HEK293 (cell line): ENCODE data around the gene IPO5.

Experiments used
- CTCF ChIA-PET: fragments of 350-600 bp; formaldehyde crosslinking; extraction: SDS; loops from one replicate; lab custom pipeline; 2021; ENCODE audit warnings: antibody characterized with exemption; lab: Yijun Ruan, JAX
- POLR2A ChIA-PET: fragments of 300-600 bp; formaldehyde crosslinking; extraction: SDS; loops from one replicate; lab custom pipeline; 2020; ENCODE audit warnings: antibody characterized with exemption, inconsistent platforms; lab: Yijun Ruan, JAX
- H3K27ac ChIP-seq: fragments of 200-500 bp; sonication (Bioruptor generic); 2 replicates; pipeline ENCODE4 v1.5.1; 2014; ENCODE audit warnings: low read depth, low read length, control low read depth, inconsistent platforms; ENCODE audit errors: extremely low read depth
- H3K36me3 ChIP-seq, 2 experiments: fragments of 200-500 bp in 1 of 2; sonication (Bioruptor generic) in 1 of 2; 1 replicate in 1 of 2; 2 replicates in 1 of 2; pipeline ENCODE4 v1.5.1; 2014 to 2017; ENCODE audit warnings: inconsistent platforms in 2 of 2, low read length in 2 of 2; ENCODE audit not compliant: control insufficient read depth in 2 of 2, insufficient read depth in 1 of 2
- H3K4me1 ChIP-seq: fragments of 200-500 bp; sonication (Bioruptor generic); 2 replicates; pipeline ENCODE4 v1.5.1; 2014; ENCODE audit warnings: mild to moderate bottlenecking, low read length, inconsistent platforms; ENCODE audit not compliant: control insufficient read depth, insufficient read depth
- H3K4me3 ChIP-seq: 2 replicates; pipeline ENCODE4 v1.5.1; 2011; ENCODE audit warnings: low read depth, mild to moderate bottlenecking, control low read depth, low read length, moderate library complexity
- H3K9me3 ChIP-seq: fragments of 200-500 bp; sonication (Bioruptor generic); 2 replicates; pipeline ENCODE4 v1.5.1; 2014; ENCODE audit warnings: low read depth, low read length, inconsistent platforms; ENCODE audit not compliant: control insufficient read depth, insufficient read depth
- BCL11B ChIP-seq: fragments of 450-650 bp; formaldehyde crosslinking; IDR thresholded peaks from 2 replicates; pipeline ENCODE4 v1.5.1; 2016; ENCODE audit warnings: low read depth, missing biosample characterization, missing genetic modification characterization
- INSM2 ChIP-seq: fragments of 450-650 bp; formaldehyde crosslinking; IDR thresholded peaks from 2 replicates; pipeline ENCODE4 v1.5.1; 2016; ENCODE audit warnings: missing biosample characterization, missing genetic modification characterization
- OSR2 ChIP-seq: fragments of 450-650 bp; formaldehyde crosslinking; IDR thresholded peaks from 2 replicates; pipeline ENCODE4 v1.5.1; 2016; ENCODE audit warnings: missing biosample characterization, missing genetic modification characterization
- PRDM1 ChIP-seq: fragments of 450-650 bp; formaldehyde crosslinking; IDR thresholded peaks from 2 replicates; pipeline ENCODE4; 2016; ENCODE audit warnings: missing biosample characterization, missing genetic modification characterization
- REST ChIP-seq: fragments of 450-650 bp; formaldehyde crosslinking; IDR thresholded peaks from 2 replicates; pipeline ENCODE4 v1.5.1; 2016; ENCODE audit warnings: missing biosample characterization, missing genetic modification characterization
- ZBTB8A ChIP-seq: fragments of 450-650 bp; formaldehyde crosslinking; IDR thresholded peaks from 2 replicates; pipeline ENCODE4 v1.5.1; 2016; ENCODE audit warnings: missing biosample characterization, missing genetic modification characterization
- ZNF112 ChIP-seq: fragments of 450-650 bp; formaldehyde crosslinking; IDR thresholded peaks from 2 replicates; pipeline ENCODE4 v1.5.0; 2017; ENCODE audit warnings: missing biosample characterization, missing genetic modification characterization
- ZNF155 ChIP-seq: fragments of 450-650 bp; formaldehyde crosslinking; IDR thresholded peaks from 2 replicates; pipeline ENCODE4 v1.5.1; 2016; ENCODE audit warnings: missing biosample characterization, missing genetic modification characterization
- ZNF169 ChIP-seq: fragments of 450-650 bp; formaldehyde crosslinking; IDR thresholded peaks from 2 replicates; pipeline ENCODE4 v1.5.1; 2016; ENCODE audit warnings: missing biosample characterization, missing genetic modification characterization
- ZNF175 ChIP-seq: fragments of 450-650 bp; formaldehyde crosslinking; IDR thresholded peaks from 2 replicates; pipeline ENCODE4 v1.5.1; 2016; ENCODE audit warnings: missing biosample characterization, missing genetic modification characterization
- ZNF184 ChIP-seq: fragments of 450-650 bp; IDR thresholded peaks from 2 replicates; pipeline ENCODE4 v1.5.1; 2018; ENCODE audit warnings: missing biosample characterization, mild to moderate bottlenecking, missing genetic modification characterization
- ZNF24 ChIP-seq: fragments of 450-650 bp; formaldehyde crosslinking; IDR thresholded peaks from 2 replicates; pipeline ENCODE4 v1.5.1; 2016; ENCODE audit warnings: missing biosample characterization, missing genetic modification characterization
- ZNF514 ChIP-seq: fragments of 450-650 bp; formaldehyde crosslinking; IDR thresholded peaks from 2 replicates; pipeline ENCODE4 v1.5.1; 2016; ENCODE audit warnings: missing biosample characterization, missing genetic modification characterization
- ZNF660 ChIP-seq: fragments of 450-650 bp; IDR thresholded peaks from 2 replicates; pipeline ENCODE4 v1.5.1; 2018; ENCODE audit warnings: missing biosample characterization, mild to moderate bottlenecking, missing genetic modification characterization
- ZNF768 ChIP-seq: fragments of 450-650 bp; formaldehyde crosslinking; IDR thresholded peaks from 2 replicates; pipeline ENCODE4 v1.5.1; 2018; ENCODE audit warnings: missing biosample characterization, mild to moderate bottlenecking, missing genetic modification characterization
- ZNF777 ChIP-seq: fragments of 450-650 bp; formaldehyde crosslinking; IDR thresholded peaks from 2 replicates; pipeline ENCODE4 v1.5.1; 2017; ENCODE audit warnings: missing biosample characterization, missing genetic modification characterization, borderline replicate concordance
- TF ChIP-seq, protein P1 (sequence below): fragments of 450-650 bp; formaldehyde crosslinking; optimal IDR thresholded peaks from 2 replicates; pipeline ENCODE3; 2016; ENCODE audit warnings: missing biosample characterization, mild to moderate bottlenecking, missing genetic modification characterization
- TF ChIP-seq, protein P2 (sequence below): fragments of 450-650 bp; formaldehyde crosslinking; IDR thresholded peaks from 2 replicates; pipeline ENCODE4 v1.5.1; 2017; ENCODE audit warnings: missing biosample characterization, missing genetic modification characterization
- TF ChIP-seq, protein P3 (sequence below): fragments of 450-650 bp; formaldehyde crosslinking; IDR thresholded peaks from 2 replicates; pipeline ENCODE4 v1.5.1; 2016; ENCODE audit warnings: missing biosample characterization, missing genetic modification characterization

The IPO5 gene

DNA sequence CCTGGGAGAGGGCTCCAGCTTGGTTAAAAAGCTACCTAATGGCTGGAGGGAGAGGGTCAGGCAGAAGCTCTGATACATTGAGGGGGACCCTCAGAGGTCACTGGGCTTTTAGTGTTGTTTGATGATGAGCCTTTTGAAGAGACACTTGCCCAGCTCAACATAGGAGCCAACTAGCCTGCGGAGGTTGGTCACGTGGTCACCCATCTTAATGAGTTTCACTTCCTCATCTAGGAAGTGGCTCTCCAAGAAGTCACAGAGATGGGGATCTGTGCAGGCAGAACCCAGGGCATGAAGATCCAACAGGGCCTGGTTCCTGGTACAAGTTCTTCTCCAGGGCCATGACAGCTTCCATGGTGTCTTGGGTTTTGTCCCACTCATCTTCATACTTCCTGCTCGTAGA, 33.4 kb downstream of the IPO5 start:
- Histone ChIP-seq H3K4me3 (no peak overlapping the region), H3K36me3 (peaks cover 70 to 89% of the 10 kb centered on the region in 2 experiments), H3K4me1 (no peaks in the 10 kb centered on the region), H3K9me3 (no peaks in the 10 kb centered on the region), H3K27ac (no peak overlapping the region)
- ChIA-PET CTCF (interaction anchor here (0.8 kb wide), 1 partner anchor 20 kb away, joined by 3 read pairs; no protein-coding TSS in a partner anchor), POLR2A (no interaction called here)
- TF ChIP-seq REST (tag by site-specific recombination): no peak
- no peak for TF ChIP-seq ZNF768 (tag by site-specific recombination)
- no peak for TF ChIP-seq ZBTB8A (tag by site-specific recombination)
- no peak for TF ChIP-seq INSM2 (tag by site-specific recombination)
- no peak for TF ChIP-seq BCL11B
- no peak for TF ChIP-seq PRDM1 (tag by site-specific recombination)
- TF ChIP-seq ZNF777 (tag by site-specific recombination): no peak

- CTCF ChIA-PET: no interaction called here
- no peak for TF ChIP-seq ZNF169 (tag by site-specific recombination)
- TF ChIP-seq, protein P1, sequence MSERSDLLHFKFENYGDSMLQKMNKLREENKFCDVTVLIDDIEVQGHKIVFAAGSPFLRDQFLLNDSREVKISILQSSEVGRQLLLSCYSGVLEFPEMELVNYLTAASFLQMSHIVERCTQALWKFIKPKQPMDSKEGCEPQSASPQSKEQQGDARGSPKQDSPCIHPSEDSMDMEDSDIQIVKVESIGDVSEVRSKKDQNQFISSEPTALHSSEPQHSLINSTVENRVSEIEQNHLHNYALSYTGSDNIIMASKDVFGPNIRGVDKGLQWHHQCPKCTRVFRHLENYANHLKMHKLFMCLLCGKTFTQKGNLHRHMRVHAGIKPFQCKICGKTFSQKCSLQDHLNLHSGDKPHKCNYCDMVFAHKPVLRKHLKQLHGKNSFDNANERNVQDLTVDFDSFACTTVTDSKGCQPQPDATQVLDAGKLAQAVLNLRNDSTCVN (tag by site-specific recombination): no peak
- TF ChIP-seq ZNF660 (tag by site-specific recombination): no peak
- no peak for TF ChIP-seq ZNF514 (tag by site-specific recombination)
- TF ChIP-seq ZNF24 (tag by site-specific recombination): no peak
- no peak for TF ChIP-seq ZNF155
- no peak for TF ChIP-seq ZNF184 (tag by site-specific recombination)
- TF ChIP-seq ZNF112: no peak
- POLR2A ChIA-PET: interaction anchor here (0.9 kb wide), 1 partner anchor 8 kb away, joined by 5 read pairs; no protein-coding TSS in a partner anchor
- no peak overlapping the region for H3K27ac ChIP-seq
- H3K36me3 ChIP-seq: peaks cover 70 to 77% of the 10 kb centered on the region in 2 experiments
- no peaks in the 10 kb centered on the region for H3K9me3 ChIP-seq
- no peak overlapping the region for H3K4me3 ChIP-seq
- no peaks in the 10 kb centered on the region for H3K4me1 ChIP-seq
Observed at GRCh38 chr13:97999653-98000052, 46.2 kb downstream of the IPO5 start.

- Histone ChIP-seq H3K9me3 (no peaks in the 10 kb centered on the region), H3K4me3 (no peak overlapping the region), H3K36me3 (peaks cover 73 to 83% of the 10 kb centered on the region in 2 experiments), H3K27ac (no peak overlapping the region), H3K4me1 (no peaks in the 10 kb centered on the region)
- CTCF ChIA-PET: no interaction called here
- POLR2A ChIA-PET: no interaction called here
- TF ChIP-seq ZNF175: no peak
- TF ChIP-seq, protein P2, sequence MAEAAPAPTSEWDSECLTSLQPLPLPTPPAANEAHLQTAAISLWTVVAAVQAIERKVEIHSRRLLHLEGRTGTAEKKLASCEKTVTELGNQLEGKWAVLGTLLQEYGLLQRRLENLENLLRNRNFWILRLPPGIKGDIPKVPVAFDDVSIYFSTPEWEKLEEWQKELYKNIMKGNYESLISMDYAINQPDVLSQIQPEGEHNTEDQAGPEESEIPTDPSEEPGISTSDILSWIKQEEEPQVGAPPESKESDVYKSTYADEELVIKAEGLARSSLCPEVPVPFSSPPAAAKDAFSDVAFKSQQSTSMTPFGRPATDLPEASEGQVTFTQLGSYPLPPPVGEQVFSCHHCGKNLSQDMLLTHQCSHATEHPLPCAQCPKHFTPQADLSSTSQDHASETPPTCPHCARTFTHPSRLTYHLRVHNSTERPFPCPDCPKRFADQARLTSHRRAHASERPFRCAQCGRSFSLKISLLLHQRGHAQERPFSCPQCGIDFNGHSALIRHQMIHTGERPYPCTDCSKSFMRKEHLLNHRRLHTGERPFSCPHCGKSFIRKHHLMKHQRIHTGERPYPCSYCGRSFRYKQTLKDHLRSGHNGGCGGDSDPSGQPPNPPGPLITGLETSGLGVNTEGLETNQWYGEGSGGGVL: no peak
- TF ChIP-seq, protein P3, sequence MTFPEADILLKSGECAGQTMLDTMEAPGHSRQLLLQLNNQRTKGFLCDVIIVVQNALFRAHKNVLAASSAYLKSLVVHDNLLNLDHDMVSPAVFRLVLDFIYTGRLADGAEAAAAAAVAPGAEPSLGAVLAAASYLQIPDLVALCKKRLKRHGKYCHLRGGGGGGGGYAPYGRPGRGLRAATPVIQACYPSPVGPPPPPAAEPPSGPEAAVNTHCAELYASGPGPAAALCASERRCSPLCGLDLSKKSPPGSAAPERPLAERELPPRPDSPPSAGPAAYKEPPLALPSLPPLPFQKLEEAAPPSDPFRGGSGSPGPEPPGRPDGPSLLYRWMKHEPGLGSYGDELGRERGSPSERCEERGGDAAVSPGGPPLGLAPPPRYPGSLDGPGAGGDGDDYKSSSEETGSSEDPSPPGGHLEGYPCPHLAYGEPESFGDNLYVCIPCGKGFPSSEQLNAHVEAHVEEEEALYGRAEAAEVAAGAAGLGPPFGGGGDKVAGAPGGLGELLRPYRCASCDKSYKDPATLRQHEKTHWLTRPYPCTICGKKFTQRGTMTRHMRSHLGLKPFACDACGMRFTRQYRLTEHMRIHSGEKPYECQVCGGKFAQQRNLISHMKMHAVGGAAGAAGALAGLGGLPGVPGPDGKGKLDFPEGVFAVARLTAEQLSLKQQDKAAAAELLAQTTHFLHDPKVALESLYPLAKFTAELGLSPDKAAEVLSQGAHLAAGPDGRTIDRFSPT (tag by site-specific recombination): no peak
- TF ChIP-seq OSR2: 0 out of 2 replicates have a peak, but pooled peaks have one; percentile 23
Observed at GRCh38 chr13:98004107-98004506, 50.6 kb downstream of the IPO5 start.
